ENCODE measurements around the gene TRIM44. TPM values are rescaled to one million over a fixed set of nuclear protein-coding genes. Genes with fewer than 3 reads are reported as not detected.

The TRIM44 gene
- total RNA-seq, 2 donors from 2014 or later, result 30.6 to 33.2 TPM

DNA sequence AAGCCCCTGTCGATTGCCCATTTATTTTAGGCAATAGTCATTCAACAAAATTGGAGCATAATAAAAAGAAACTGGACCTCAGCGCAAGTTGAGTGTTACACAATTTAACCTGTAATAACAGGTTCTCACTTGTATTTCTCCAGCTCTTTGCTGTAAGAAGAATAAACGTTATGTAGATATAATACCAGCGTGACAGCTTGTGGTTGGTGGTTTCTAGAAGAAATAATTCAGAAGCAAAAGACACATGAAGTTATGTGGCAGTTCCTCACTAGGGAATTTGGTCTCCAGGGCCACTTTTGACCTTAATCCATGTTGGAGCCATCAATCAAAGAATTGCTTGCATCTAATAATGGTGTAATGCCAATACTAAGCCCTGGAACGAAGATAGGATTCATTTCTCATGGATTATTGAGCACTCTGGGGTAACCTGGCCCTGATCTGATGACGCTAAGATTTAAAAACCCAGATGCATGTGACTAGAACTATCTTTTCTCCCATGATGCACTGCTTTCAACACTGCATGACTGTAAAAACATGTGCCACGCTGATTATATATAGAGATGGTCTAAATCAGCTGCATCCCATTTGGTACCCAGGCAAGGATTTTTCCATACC lies 151.6 kb downstream of the TRIM44 start:
- DNase-seq (ENCODE audit: low spot score), result no peak
- intact Hi-C loops (cut with DNase I), result no loop called here

DNA sequence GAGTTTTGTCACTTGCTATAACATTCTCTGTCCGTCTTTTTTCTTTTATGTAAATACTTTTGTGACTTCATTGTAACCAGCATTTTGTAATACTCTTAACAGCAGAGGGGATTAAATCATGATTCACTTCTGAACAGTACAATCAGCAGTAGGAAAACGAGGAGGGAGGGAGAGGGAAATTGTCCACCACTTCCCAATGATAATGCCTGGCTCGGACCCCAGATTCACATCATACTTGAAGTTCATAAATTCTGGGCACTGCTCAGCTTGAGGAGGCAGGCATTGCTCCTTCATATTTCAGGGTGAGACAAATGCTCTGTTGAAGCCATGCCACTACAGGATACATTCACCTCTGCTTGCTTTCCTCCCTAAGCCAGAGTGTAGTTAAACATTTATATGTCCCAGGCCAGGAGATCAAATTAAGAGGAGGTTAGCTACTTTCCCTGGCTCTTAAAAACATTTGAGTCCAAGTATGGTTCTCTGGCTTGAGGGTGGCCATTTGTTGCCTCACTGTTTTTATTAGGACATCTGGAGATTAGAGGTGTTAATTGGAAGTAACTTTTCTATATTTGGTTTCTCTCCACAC lies 152.2 kb downstream of the TRIM44 start:
- Histone ChIP-seq H3K27ac (no peak overlapping the region), H3K4me3 (no peak overlapping the region), H3K9me3 (no peaks in the 10 kb centered on the region), H3K36me3 (no peaks in the 10 kb centered on the region), H3K27me3 (replicated peaks; ENCODE audit: insufficient read depth) (no peaks in the 10 kb centered on the region), H3K4me1 (replicated peaks) (no peaks in the 10 kb centered on the region)
- DNase-seq (ENCODE audit: low spot score), result no peak
- TF ChIP-seq, protein P1, sequence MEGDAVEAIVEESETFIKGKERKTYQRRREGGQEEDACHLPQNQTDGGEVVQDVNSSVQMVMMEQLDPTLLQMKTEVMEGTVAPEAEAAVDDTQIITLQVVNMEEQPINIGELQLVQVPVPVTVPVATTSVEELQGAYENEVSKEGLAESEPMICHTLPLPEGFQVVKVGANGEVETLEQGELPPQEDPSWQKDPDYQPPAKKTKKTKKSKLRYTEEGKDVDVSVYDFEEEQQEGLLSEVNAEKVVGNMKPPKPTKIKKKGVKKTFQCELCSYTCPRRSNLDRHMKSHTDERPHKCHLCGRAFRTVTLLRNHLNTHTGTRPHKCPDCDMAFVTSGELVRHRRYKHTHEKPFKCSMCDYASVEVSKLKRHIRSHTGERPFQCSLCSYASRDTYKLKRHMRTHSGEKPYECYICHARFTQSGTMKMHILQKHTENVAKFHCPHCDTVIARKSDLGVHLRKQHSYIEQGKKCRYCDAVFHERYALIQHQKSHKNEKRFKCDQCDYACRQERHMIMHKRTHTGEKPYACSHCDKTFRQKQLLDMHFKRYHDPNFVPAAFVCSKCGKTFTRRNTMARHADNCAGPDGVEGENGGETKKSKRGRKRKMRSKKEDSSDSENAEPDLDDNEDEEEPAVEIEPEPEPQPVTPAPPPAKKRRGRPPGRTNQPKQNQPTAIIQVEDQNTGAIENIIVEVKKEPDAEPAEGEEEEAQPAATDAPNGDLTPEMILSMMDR (IDR thresholded peaks at IDR 0.05), result no peak
- no peak for TF ChIP-seq POLR2A (IDR thresholded peaks at IDR 0.05)
- no peak for TF ChIP-seq POLR2AphosphoS5 (IDR thresholded peaks at IDR 0.05)
- intact Hi-C loops (cut with DNase I), result no loop called here
- 59% methylated on average over 3 of the region's 3 CpGs for WGBS

More for the DNA sequence above, 151.6 kb downstream of the TRIM44 start:
- Histone ChIP-seq H3K9me3 (no peaks in the 10 kb centered on the region), H3K4me3 (no peak overlapping the region), H3K4me1 (replicated peaks) (no peaks in the 10 kb centered on the region), H3K27ac (no peak overlapping the region), H3K36me3 (no peaks in the 10 kb centered on the region), H3K27me3 (replicated peaks; ENCODE audit: insufficient read depth) (no peaks in the 10 kb centered on the region)
- TF ChIP-seq, protein P1 (IDR thresholded peaks at IDR 0.05), result no peak
- TF ChIP-seq POLR2AphosphoS5 (IDR thresholded peaks at IDR 0.05) (peak; percentile 59), POLR2A (IDR thresholded peaks at IDR 0.05) (no peak)
- WGBS, result 59% methylated on average over 7 of the region's 7 CpGs

DNA sequence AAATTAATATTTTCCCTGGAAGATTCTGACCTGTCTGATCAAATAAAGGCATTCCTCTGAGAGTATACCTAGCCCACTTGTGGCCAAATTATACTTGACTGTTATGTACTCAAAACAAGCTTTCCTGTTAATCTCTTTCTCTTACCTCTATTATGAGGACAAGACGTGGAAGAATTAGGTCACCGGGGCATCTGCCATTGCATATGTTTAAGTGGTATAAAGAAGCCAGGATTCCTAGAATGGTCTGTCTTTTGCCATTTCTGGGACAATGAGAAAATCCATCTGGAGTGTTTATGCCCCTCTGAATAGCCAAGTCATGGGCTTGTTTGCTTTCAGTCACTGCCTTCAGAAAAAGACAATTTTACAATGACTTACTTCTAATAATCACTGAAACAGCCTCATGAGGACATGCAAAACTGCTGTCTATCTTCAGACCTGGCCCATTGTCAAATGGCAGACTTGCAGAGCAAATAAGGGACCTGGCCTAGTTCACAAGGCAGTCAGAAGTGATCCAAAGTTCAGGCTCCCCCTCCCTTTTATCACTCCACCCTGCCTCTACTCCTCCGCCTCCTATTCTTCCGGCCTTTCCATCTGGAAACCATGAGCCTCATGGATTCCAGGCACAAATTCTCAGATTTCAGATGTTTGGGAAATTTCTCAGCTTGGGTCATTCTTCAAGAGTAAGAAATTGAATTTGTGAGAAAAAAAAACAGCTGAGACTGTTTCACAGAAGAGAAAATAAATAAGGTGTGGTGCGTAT lies 153.2 kb downstream of the TRIM44 start:
- no peaks in the 10 kb centered on the region for H3K4me1 ChIP-seq (replicated peaks)
- DNase-seq (ENCODE audit: low spot score), result no peak
- TF ChIP-seq POLR2A (IDR thresholded peaks at IDR 0.05) (no peak), POLR2AphosphoS5 (IDR thresholded peaks at IDR 0.05) (no peak)
- TF ChIP-seq, protein P1 (IDR thresholded peaks at IDR 0.05), result no peak
- intact Hi-C loops (cut with DNase I), result no loop called here
- 65% methylated on average over 5 of the region's 5 CpGs for WGBS
- H3K36me3 ChIP-seq, result no peaks in the 10 kb centered on the region
- no peaks in the 10 kb centered on the region for H3K27me3 ChIP-seq (replicated peaks; ENCODE audit: insufficient read depth)
- no peaks in the 10 kb centered on the region for H3K9me3 ChIP-seq
- H3K4me3 ChIP-seq, result no peak overlapping the region
- H3K27ac ChIP-seq, result no peak overlapping the region

DNA sequence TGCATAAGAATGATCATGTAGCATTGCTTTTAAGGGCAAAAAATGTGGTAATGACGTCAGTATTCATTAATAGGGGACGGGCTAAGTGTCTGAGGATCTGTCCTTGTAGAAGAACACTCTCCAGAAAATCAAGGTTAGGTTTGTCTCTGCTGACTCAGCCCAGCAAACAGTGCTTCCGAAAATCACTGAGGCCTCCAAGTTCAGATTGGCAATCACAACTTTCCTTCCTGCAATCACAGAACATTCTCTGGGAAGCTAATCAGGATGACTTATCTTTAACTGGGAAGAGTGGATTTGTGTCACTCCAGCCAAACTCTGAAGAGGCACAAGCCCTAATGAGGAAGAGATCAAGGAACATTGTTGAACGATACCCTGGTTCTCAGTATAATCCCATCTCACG lies 158.0 kb downstream of the TRIM44 start:
- intact Hi-C loops (cut with DNase I), result loop anchor here (5.0 kb wide), 3 partner anchors 203 to 447 kb away; partner anchors contain the start of gene FJX1
- DNase-seq (ENCODE audit: low spot score), result no peak
- no peaks in the 10 kb centered on the region for H3K4me1 ChIP-seq (replicated peaks)

More for the DNA sequence above, 158.0 kb downstream of the TRIM44 start:
- TF ChIP-seq POLR2AphosphoS5 (IDR thresholded peaks at IDR 0.05) (no peak), POLR2A (IDR thresholded peaks at IDR 0.05) (no peak)
- TF ChIP-seq, protein P1 (IDR thresholded peaks at IDR 0.05), result no peak
- no peak overlapping the region for H3K4me3 ChIP-seq
- WGBS, result 89% methylated on average over 5 of the region's 5 CpGs
- no peaks in the 10 kb centered on the region for H3K36me3 ChIP-seq
- H3K9me3 ChIP-seq, result no peaks in the 10 kb centered on the region
- no peaks in the 10 kb centered on the region for H3K27me3 ChIP-seq (replicated peaks; ENCODE audit: insufficient read depth)
- no peak overlapping the region for H3K27ac ChIP-seq
